ENCODE data around the gene CDH23. TPM values are rescaled to one million over a fixed set of nuclear protein-coding genes. Genes with fewer than 3 reads are reported as not detected.

CDH23 gene
- total RNA-seq, 4 donors from 2014 or later: 0.72 to 4.1 (median 2.2) TPM

DNA sequence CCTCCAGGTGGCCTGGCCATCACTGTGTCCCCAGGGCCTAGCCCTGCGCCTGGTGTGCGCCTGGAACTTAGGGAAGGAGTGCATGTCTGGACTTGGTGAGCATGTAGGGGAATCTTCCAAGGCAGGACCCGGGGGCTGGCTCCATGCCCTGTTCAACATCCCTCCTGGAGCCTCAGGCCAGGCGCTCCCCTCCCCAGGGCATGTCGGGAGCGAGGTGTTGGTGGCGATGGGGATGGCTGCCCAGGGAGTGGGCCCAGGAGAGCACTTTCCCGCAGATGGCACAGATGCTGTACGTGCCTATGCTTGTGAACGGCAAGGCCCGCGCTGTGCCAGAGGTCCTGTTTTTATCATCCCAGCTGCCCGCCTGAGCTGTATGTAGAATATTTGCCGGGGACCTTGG is 55.0 kb downstream of the CDH23 start:
- no peak for DNase-seq (ENCODE audit: low spot score in 2 of 2)
- Histone ChIP-seq H3K36me3 (no peaks in the 10 kb centered on the region), H3K27me3 (peaks cover 5% of the 10 kb centered on the region), H3K4me3 (no peak overlapping the region), H3K4me1 (no peaks in the 10 kb centered on the region), H3K9me3 (no peaks in the 10 kb centered on the region), H3K27ac (no peak overlapping the region)
- no peak for TF ChIP-seq POLR2AphosphoS5 (IDR thresholded peaks at IDR 0.05)
- TF ChIP-seq, protein P1, sequence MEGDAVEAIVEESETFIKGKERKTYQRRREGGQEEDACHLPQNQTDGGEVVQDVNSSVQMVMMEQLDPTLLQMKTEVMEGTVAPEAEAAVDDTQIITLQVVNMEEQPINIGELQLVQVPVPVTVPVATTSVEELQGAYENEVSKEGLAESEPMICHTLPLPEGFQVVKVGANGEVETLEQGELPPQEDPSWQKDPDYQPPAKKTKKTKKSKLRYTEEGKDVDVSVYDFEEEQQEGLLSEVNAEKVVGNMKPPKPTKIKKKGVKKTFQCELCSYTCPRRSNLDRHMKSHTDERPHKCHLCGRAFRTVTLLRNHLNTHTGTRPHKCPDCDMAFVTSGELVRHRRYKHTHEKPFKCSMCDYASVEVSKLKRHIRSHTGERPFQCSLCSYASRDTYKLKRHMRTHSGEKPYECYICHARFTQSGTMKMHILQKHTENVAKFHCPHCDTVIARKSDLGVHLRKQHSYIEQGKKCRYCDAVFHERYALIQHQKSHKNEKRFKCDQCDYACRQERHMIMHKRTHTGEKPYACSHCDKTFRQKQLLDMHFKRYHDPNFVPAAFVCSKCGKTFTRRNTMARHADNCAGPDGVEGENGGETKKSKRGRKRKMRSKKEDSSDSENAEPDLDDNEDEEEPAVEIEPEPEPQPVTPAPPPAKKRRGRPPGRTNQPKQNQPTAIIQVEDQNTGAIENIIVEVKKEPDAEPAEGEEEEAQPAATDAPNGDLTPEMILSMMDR (IDR thresholded peaks at IDR 0.05): no peak
- no peak for TF ChIP-seq EP300 (IDR thresholded peaks at IDR 0.05)
- no peak for TF ChIP-seq POLR2A (IDR thresholded peaks at IDR 0.05)
- 79% methylated on average over 2 of the region's 14 CpGs for WGBS

DNA sequence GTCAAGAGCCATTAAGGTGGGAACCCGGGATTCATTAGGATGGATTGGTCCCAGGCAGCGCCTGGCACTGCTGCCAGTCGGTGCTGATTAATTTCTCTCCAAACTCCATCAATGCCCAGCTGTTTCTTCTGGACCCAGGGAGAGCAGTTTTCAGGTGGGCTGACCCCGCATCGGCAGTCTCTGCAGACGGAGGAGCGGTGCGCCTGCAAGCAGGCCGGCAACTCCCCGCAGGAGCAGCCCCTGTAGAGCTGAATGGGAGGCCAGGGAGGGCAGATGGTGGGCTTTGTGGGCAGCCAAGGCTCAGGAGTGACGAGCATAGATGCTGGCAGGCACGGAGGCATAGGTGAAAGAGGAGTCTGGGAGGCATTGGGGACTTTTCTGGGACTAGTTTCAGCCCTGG is 56.5 kb downstream of the CDH23 start:
- WGBS: 86% methylated on average over 11 of the region's 12 CpGs

DNA sequence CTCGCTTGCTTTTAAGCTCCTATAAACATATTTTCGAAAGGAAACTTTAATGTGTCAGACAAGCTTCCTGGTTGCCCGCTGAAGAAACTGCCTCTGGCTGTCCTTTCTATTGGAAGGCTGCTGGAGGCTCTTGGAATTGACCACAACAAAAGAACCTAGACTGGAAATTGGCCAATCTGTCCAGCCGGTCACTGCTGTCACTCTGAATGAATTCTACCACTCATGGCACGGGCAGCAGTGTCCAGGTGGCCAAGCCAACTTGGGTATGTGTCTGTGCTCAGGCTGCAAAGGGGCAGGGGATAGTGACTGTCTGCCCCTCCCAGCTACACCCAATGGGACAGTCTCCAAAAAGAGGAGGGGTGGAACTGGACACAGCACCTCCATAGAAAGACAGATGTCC is 57.6 kb downstream of the CDH23 start:
- no peak for DNase-seq (ENCODE audit: low spot score in 2 of 2)
- Histone ChIP-seq H3K36me3 (no peaks in the 10 kb centered on the region), H3K9me3 (no peaks in the 10 kb centered on the region), H3K27me3 (peaks cover 5% of the 10 kb centered on the region), H3K4me1 (no peaks in the 10 kb centered on the region), H3K27ac (no peak overlapping the region), H3K4me3 (no peak overlapping the region)
- 83% methylated on average over 5 of the region's 5 CpGs for WGBS
- TF ChIP-seq POLR2A (IDR thresholded peaks at IDR 0.05) (no peak), POLR2AphosphoS5 (IDR thresholded peaks at IDR 0.05) (no peak), EP300 (IDR thresholded peaks at IDR 0.05) (no peak)

More for the DNA sequence above, 56.5 kb downstream of the CDH23 start:
- H3K27ac ChIP-seq: no peak overlapping the region
- H3K4me3 ChIP-seq: no peak overlapping the region
- DNase-seq (ENCODE audit: low spot score in 2 of 2): no peak
- H3K9me3 ChIP-seq: no peaks in the 10 kb centered on the region
- H3K36me3 ChIP-seq: no peaks in the 10 kb centered on the region
- peaks cover 5% of the 10 kb centered on the region for H3K27me3 ChIP-seq
- TF ChIP-seq, protein P1 (IDR thresholded peaks at IDR 0.05): no peak
- TF ChIP-seq POLR2AphosphoS5 (IDR thresholded peaks at IDR 0.05) (no peak), POLR2A (IDR thresholded peaks at IDR 0.05) (no peak), EP300 (IDR thresholded peaks at IDR 0.05) (no peak)
- no peaks in the 10 kb centered on the region for H3K4me1 ChIP-seq

DNA sequence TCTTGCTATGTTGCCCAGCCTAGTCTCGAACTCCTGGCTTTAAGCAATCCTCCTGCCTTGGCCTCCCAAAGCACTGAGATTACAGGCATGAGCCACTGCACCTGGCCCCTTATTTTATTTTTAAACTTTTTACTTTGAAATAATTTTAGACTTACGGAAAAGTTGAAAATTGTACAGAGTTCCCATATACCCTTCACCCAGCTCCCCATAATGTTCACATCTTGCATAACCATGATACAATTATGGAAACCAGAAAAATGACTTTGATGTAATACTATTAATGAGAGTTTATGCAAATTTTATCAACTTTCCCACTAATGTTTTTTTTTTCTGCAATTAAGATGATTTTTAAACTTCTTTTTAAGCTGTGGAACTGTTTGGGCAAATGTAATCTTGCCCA is 58.3 kb downstream of the CDH23 start:
- no peak for DNase-seq (ENCODE audit: low spot score in 2 of 2)
- no peak overlapping the region for H3K27ac ChIP-seq
- H3K36me3 ChIP-seq: no peaks in the 10 kb centered on the region
- peaks cover 5% of the 10 kb centered on the region for H3K27me3 ChIP-seq
- H3K4me1 ChIP-seq: no peaks in the 10 kb centered on the region
- WGBS: 65% methylated on average over 2 of the region's 2 CpGs
- no peaks in the 10 kb centered on the region for H3K9me3 ChIP-seq
- H3K4me3 ChIP-seq: no peak overlapping the region
- TF ChIP-seq, protein P1 (IDR thresholded peaks at IDR 0.05): no peak
- no peak for TF ChIP-seq POLR2A (IDR thresholded peaks at IDR 0.05)
- no peak for TF ChIP-seq EP300 (IDR thresholded peaks at IDR 0.05)
- TF ChIP-seq POLR2AphosphoS5 (IDR thresholded peaks at IDR 0.05): no peak

DNA sequence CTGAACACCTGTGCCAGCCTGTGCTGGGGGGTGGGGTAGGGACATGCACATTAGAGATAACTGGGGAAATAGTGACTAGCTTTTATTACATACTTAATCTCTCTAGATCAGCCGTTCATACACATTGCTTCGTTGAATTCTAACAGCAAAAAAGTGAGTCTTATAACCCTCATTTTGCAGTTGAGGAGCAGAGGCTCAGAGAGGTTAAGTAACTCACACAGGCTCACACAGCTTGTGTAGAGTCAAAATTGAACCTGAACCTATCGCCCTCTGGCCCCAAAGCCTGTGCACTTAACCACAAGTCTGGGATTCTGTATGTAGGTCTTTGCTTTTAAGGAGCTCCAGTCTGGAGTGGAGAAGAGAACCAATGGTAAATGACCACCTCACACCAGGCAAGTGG is 59.9 kb downstream of the CDH23 start:
- no peak overlapping the region for H3K27ac ChIP-seq
- TF ChIP-seq POLR2AphosphoS5 (IDR thresholded peaks at IDR 0.05): no peak
- TF ChIP-seq, protein P1 (IDR thresholded peaks at IDR 0.05): no peak
- H3K36me3 ChIP-seq: no peaks in the 10 kb centered on the region
- DNase-seq (ENCODE audit: low spot score in 2 of 2): no peak
- H3K27me3 ChIP-seq: peaks cover 5% of the 10 kb centered on the region
- 93% methylated on average over 3 of the region's 3 CpGs for WGBS
- H3K4me3 ChIP-seq: no peak overlapping the region
- no peaks in the 10 kb centered on the region for H3K9me3 ChIP-seq
- no peaks in the 10 kb centered on the region for H3K4me1 ChIP-seq

DNA sequence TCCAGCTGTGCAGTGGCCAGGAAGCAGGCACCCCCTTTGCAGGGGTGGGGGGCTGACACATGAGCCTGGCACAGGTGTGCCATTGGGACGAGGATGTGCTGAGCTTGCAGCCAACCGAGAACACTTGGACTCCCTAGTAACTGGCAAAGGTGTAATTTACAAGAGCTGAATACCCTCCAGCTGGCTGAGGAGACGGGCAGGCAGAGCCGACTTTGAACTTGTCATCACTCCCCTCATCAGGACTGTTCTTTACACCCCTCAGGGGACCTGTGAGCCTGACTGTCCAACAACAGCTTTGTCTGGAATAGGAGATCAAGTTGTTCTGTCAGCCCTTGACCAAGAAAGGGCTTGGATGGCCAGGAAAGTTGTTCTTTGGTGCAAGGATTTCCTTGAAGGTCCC is 61.2 kb downstream of the CDH23 start:
- Histone ChIP-seq H3K36me3 (no peaks in the 10 kb centered on the region), H3K27me3 (peaks cover 5% of the 10 kb centered on the region), H3K4me1 (no peaks in the 10 kb centered on the region), H3K9me3 (no peaks in the 10 kb centered on the region), H3K4me3 (no peak overlapping the region), H3K27ac (no peak overlapping the region)
- TF ChIP-seq, protein P1 (IDR thresholded peaks at IDR 0.05): no peak
- TF ChIP-seq EP300 (IDR thresholded peaks at IDR 0.05) (no peak), POLR2A (IDR thresholded peaks at IDR 0.05) (no peak), POLR2AphosphoS5 (IDR thresholded peaks at IDR 0.05) (no peak)
- DNase-seq (ENCODE audit: low spot score in 2 of 2): no peak
- 40% methylated on average over 1 of the region's 4 CpGs for WGBS

All from suprapubic skin (tissue), 4 donors.